ENCODE measurements around the gene ADCY3. TPM values are rescaled to one million over a fixed set of nuclear protein-coding genes. Genes with fewer than 3 reads are reported as not detected.

Gene ADCY3
- total RNA-seq, 2 experiments from 2014 or later, result 55.4 to 55.7 TPM

GRCh38 chr2:24832073-24832461 lies 88.0 kb downstream of the ADCY3 start:
- H3K9me3 Mint-ChIP-seq, result no peaks in the 10 kb centered on the region
- peaks cover 19% of the 10 kb centered on the region for H3K36me3 Mint-ChIP-seq
- H3K27me3 Mint-ChIP-seq, result no peaks in the 10 kb centered on the region
- H3K4me3 Mint-ChIP-seq, result no peak overlapping the region
- peaks cover 3% of the 10 kb centered on the region for H3K4me1 Mint-ChIP-seq
- no peak overlapping the region for H3K27ac Mint-ChIP-seq
- DNase-seq, result no peak

DNA sequence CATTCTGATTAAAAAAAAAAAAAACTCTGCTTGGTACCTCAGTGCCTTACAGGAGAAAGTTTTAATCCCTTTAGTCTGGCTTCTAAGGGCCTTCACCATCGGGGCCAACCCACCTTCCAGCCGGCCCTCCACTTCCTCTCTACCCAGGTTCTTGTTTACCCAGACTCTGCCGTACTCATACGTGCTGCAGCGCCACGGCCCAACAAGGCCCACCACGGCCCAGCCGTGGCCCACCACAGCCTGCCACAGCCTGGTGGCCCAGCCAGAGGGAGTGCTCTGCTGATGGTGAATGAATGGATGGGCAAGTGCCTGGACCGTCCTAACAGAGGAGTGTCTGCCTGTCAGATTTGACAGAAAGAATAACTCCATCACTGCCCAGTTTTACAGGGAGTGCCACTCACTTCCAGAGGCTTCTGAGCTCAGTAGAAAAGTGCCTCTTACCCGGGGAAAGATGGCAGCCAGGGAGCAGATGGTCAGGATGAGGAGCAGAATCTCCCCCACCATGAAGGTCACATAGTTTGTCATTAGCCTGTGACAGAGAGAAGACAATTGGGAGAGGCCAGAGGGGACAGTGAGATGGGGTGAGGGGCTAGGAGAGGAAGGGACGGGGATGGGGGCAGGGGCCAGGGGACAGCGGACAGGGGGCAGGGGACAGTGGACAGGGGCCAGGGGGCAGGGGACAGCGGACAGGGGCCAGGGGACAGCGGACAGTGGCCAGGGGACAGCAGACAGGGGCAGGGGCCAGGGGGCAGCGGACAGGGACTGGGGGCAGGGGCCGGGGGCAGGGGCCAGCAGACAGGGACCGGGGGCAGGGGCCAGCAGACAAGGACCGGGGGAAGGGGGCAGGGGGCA lies 88.6 kb downstream of the ADCY3 start:
- H3K27ac Mint-ChIP-seq, result no peak overlapping the region
- no peaks in the 10 kb centered on the region for H3K27me3 Mint-ChIP-seq
- no peak for DNase-seq
- peaks cover 17% of the 10 kb centered on the region for H3K36me3 Mint-ChIP-seq
- no peaks in the 10 kb centered on the region for H3K9me3 Mint-ChIP-seq
- no peak overlapping the region for H3K4me3 Mint-ChIP-seq
- H3K4me1 Mint-ChIP-seq, result peaks cover 8% of the 10 kb centered on the region

- Mint-ChIP-seq H3K27ac (no peak overlapping the region), H3K9me3 (no peaks in the 10 kb centered on the region), H3K4me3 (no peak overlapping the region), H3K4me1 (peaks cover 15% of the 10 kb centered on the region), H3K27me3 (no peaks in the 10 kb centered on the region), H3K36me3 (peaks cover 19% of the 10 kb centered on the region)
- no peak for DNase-seq
Observed at GRCh38 chr2:24830786-24831185, 89.3 kb downstream of the ADCY3 start.

DNA sequence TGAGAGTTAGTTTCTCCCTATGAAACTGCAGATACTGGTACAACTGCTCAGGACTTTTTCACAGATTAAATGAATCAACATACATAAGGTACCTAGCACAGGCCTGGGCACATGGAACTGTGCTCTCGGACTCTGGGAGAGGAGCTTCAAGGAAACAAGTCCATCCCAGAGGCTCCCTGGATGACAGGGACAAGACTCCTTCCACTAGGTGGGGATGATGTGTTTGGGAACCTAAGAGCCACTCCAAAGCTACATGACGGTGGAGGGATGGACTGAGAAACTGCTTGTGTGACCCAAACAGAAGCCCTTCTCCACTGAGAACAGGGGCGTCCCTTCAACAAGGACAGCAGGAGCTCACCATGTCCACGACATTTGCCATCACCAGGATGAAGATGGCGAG lies 89.7 kb downstream of the ADCY3 start:
- no peak overlapping the region for H3K4me3 Mint-ChIP-seq
- peaks cover 24% of the 10 kb centered on the region for H3K36me3 Mint-ChIP-seq
- no peaks in the 10 kb centered on the region for H3K27me3 Mint-ChIP-seq
- no peak for DNase-seq
- no peaks in the 10 kb centered on the region for H3K9me3 Mint-ChIP-seq
- peaks cover 16% of the 10 kb centered on the region for H3K4me1 Mint-ChIP-seq
- H3K27ac Mint-ChIP-seq, result no peak overlapping the region

- Mint-ChIP-seq H3K36me3 (peaks cover 36% of the 10 kb centered on the region), H3K9me3 (no peaks in the 10 kb centered on the region), H3K4me1 (peaks cover 16% of the 10 kb centered on the region), H3K27ac (no peak overlapping the region), H3K27me3 (no peaks in the 10 kb centered on the region), H3K4me3 (no peak overlapping the region)
- no peak for DNase-seq
Observed at GRCh38 chr2:24828238-24828996, 91.6 kb downstream of the ADCY3 start.

- peaks cover 36% of the 10 kb centered on the region for H3K36me3 Mint-ChIP-seq
- H3K9me3 Mint-ChIP-seq, result no peaks in the 10 kb centered on the region
- no peak overlapping the region for H3K27ac Mint-ChIP-seq
Observed at GRCh38 chr2:24827321-24828237, 92.5 kb downstream of the ADCY3 start.

GRCh38 chr2:24826773-24827145 lies 93.3 kb downstream of the ADCY3 start:
- Mint-ChIP-seq H3K9me3 (no peaks in the 10 kb centered on the region), H3K27ac (no peak overlapping the region), H3K4me1 (peaks cover 16% of the 10 kb centered on the region), H3K27me3 (no peaks in the 10 kb centered on the region), H3K36me3 (peaks cover 36% of the 10 kb centered on the region), H3K4me3 (no peak overlapping the region)
- no peak for DNase-seq

More at GRCh38 chr2:24827321-24828237, 92.5 kb downstream of the ADCY3 start:
- Mint-ChIP-seq H3K27me3 (no peaks in the 10 kb centered on the region), H3K4me1 (peaks cover 16% of the 10 kb centered on the region), H3K4me3 (no peak overlapping the region)
- peak; percentile 63 for DNase-seq

DNA sequence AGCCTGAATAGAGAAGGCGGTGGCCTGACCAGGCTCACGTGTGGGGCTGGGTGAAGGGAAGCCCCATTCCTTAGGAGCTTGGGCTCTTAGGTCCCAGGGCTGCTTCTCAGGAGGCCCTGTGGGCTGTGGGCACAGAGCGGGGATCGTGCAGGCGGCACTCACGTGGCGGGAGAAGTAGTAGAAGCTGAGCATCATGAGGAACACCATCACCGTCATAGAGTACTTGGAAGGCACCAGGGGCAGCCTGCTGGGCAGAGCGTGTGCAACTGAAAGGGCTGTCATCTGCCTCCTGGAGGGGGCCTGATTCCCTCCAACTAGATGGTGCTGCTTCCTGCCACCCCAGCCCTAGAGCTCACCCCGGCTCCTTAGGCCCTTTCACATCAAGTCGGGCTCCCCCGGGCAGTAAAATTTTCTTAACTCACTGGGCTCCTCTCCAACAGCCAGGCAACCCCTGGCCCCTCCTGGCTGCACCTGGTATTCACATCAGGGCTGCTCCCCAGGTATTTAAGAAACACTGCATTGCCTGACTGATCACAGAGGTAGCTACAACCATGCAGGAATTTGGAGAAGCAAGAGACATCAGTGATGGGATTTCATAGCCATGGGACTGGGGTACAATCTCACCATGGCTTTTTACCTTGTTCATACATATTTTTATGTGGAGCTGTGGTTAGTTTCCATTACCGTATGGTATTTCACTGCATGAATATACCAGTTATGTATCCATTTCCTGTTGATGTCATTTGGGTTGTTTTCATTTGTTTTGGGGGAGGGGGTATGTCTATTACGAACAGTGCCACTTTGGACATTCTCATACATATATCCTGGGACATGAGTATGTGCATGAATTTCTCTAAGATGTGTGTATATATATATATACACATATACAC lies 93.9 kb downstream of the ADCY3 start:
- Mint-ChIP-seq H3K36me3 (peaks cover 36% of the 10 kb centered on the region), H3K4me3 (no peak overlapping the region), H3K27me3 (no peaks in the 10 kb centered on the region), H3K9me3 (no peaks in the 10 kb centered on the region), H3K27ac (peak overlapping the region; percentile 68), H3K4me1 (peaks cover 16% of the 10 kb centered on the region)
- no peak for DNase-seq

DNA sequence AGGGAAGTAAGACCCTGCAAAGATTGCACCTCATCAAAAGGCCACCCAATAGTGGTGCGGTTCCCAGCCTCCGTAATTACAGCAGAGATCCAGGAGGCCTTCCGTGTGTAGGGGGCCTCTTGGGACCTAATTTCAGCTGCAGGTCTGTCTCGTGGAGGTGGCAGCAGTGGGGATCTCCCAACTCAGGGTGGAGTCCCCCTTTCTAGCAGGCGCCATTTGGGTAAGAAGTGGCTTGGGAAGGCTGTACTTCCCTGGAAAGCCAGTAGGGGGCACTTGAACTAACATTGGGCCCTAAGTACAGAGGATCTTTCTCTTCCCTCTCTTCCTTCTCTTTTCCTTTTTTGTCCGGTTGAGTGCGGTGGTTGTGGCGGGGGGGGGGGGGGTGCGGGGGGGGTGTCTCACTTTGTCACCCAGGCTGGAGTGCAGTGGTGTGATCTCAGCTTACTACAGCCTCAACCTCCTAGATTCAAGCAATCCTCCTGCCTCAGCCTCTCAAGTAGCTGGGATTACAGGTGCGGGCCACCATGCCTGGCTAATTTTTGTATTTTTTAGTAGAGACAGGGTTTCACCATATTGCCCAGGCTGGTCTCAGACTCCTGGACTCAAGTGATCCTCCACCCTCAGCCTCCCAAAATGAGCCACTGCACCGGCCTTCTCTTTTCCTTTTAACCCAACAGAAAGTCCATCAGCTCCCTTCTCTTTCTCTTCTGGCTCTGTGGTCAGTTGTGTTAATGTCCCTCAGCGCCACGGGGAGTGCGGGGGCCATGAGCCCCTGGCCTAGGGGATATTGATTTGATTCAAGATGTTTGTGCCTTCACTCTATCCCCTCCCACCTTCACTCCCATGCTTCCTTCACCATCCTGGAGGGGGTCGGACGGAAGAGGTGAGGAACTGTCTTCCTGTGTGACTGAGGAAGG lies 94.8 kb downstream of the ADCY3 start:
- DNase-seq, result peak; percentile 30
- Mint-ChIP-seq H3K27ac (peak overlapping the region; percentile 68), H3K27me3 (no peaks in the 10 kb centered on the region), H3K4me1 (peaks cover 18% of the 10 kb centered on the region), H3K36me3 (peaks cover 41% of the 10 kb centered on the region), H3K9me3 (no peaks in the 10 kb centered on the region), H3K4me3 (no peak overlapping the region)

- no peaks in the 10 kb centered on the region for H3K27me3 Mint-ChIP-seq
- no peak for DNase-seq
- H3K9me3 Mint-ChIP-seq, result no peaks in the 10 kb centered on the region
- H3K4me3 Mint-ChIP-seq, result no peak overlapping the region
- peaks cover 45% of the 10 kb centered on the region for H3K36me3 Mint-ChIP-seq
- H3K27ac Mint-ChIP-seq, result no peak overlapping the region
- H3K4me1 Mint-ChIP-seq, result peaks cover 18% of the 10 kb centered on the region
Observed at GRCh38 chr2:24824071-24824588, 95.9 kb downstream of the ADCY3 start.

- Mint-ChIP-seq H3K4me3 (no peak overlapping the region), H3K36me3 (peaks cover 42% of the 10 kb centered on the region), H3K9me3 (no peaks in the 10 kb centered on the region), H3K27ac (no peak overlapping the region), H3K27me3 (no peaks in the 10 kb centered on the region), H3K4me1 (peaks cover 16% of the 10 kb centered on the region)
- no peak for DNase-seq
Observed at GRCh38 chr2:24822049-24822706, 97.9 kb downstream of the ADCY3 start.

DNA sequence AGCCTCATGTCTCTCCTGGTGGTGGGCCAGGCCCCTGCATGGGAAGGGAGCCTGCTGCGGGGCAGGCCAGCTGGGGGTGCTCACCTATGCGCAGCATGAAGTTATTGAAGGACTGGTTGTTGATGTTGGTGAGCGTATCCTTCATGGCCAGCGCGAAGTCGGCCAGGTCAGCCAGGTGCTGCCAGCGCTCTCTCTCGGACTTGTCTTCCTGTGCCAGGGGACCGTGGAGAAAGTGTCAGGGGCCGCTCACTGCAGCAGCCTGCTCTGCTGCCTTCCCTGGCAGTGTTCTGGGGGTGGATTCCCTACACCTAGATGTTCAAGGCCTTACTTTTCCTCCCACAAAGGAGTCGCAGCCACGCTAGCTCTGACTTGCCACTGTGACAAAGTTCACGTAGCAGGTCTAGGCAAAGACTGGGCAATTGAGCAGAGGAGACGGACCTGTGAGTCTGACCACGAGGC lies 98.6 kb downstream of the ADCY3 start:
- H3K27ac Mint-ChIP-seq, result no peak overlapping the region
- peaks cover 10% of the 10 kb centered on the region for H3K4me1 Mint-ChIP-seq
- no peak overlapping the region for H3K4me3 Mint-ChIP-seq
- no peaks in the 10 kb centered on the region for H3K27me3 Mint-ChIP-seq
- no peaks in the 10 kb centered on the region for H3K9me3 Mint-ChIP-seq
- DNase-seq, result no peak
- H3K36me3 Mint-ChIP-seq, result peaks cover 43% of the 10 kb centered on the region

Measured in activated naive CD8-positive, alpha-beta T cell treated with anti-CD3 and anti-CD28 coated beads for 36 hours (primary cell).